ENCODE data around the gene ATCAY. TPM values are rescaled to one million over a fixed set of nuclear protein-coding genes. Genes with fewer than 3 reads are reported as not detected.

Gene ATCAY
- total RNA-seq, 2 donors from 2014 or later: not detected

GRCh38 chr19:3895788-3896187 lies 15.3 kb downstream of the ATCAY start:
- intact Hi-C loops (cut with DNase I): no loop called here
- DNase-seq (no peak), ATAC-seq (no peak)

GRCh38 chr19:3897936-3898335 lies 17.5 kb downstream of the ATCAY start:
- DNase-seq: no peak
- no peak for ATAC-seq
- intact Hi-C loops (cut with DNase I): no loop called here

- no peak for ATAC-seq
- intact Hi-C loops (cut with DNase I): no loop called here
- no peak for DNase-seq
Observed at GRCh38 chr19:3898426-3898825, 17.9 kb downstream of the ATCAY start.

- ATAC-seq (no peak), DNase-seq (no peak)
- intact Hi-C loops (cut with DNase I): no loop called here
Observed at GRCh38 chr19:3899531-3900294, 19.2 kb downstream of the ATCAY start.

- intact Hi-C loops (cut with DNase I): no loop called here
- ATAC-seq (no peak), DNase-seq (no peak)
Observed at GRCh38 chr19:3902317-3902973, 22.0 kb downstream of the ATCAY start.

GRCh38 chr19:3904233-3904632 lies 23.7 kb downstream of the ATCAY start:
- ATAC-seq: no peak
- no peak for DNase-seq
- intact Hi-C loops (cut with DNase I): no loop called here

GRCh38 chr19:3907626-3908265 lies 27.3 kb downstream of the ATCAY start:
- no peak for ATAC-seq
- DNase-seq: no peak
- intact Hi-C loops (cut with DNase I): no loop called here

GRCh38 chr19:3908266-3909054 lies 28.0 kb downstream of the ATCAY start:
- ATAC-seq: no peak

GRCh38 chr19:3910105-3910504 lies 29.6 kb downstream of the ATCAY start:
- no peak for DNase-seq
- intact Hi-C loops (cut with DNase I): no loop called here
- no peak for ATAC-seq

More at GRCh38 chr19:3908266-3909054, 28.0 kb downstream of the ATCAY start:
- no peak for DNase-seq
- intact Hi-C loops (cut with DNase I): no loop called here

GRCh38 chr19:3914199-3914598 lies 33.7 kb downstream of the ATCAY start:
- DNase-seq: no peak
- intact Hi-C loops (cut with DNase I): no loop called here
- no peak for ATAC-seq

- intact Hi-C loops (cut with DNase I): no loop called here
- ATAC-seq (no peak), DNase-seq (no peak)
Observed at GRCh38 chr19:3916033-3916432, 35.5 kb downstream of the ATCAY start.

GRCh38 chr19:3919793-3920192 lies 39.3 kb downstream of the ATCAY start:
- DNase-seq (no peak), ATAC-seq (no peak)
- intact Hi-C loops (cut with DNase I): no loop called here

GRCh38 chr19:3923096-3923758 lies 42.7 kb downstream of the ATCAY start:
- DNase-seq (no peak), ATAC-seq (no peak)
- intact Hi-C loops (cut with DNase I): no loop called here

GRCh38 chr19:3923912-3924311 lies 43.4 kb downstream of the ATCAY start:
- ATAC-seq: no peak
- no peak for DNase-seq
- intact Hi-C loops (cut with DNase I): no loop called here

- intact Hi-C loops (cut with DNase I): no loop called here
- DNase-seq (peak; percentile 70), ATAC-seq (peak; percentile 67 to 80)
Observed at GRCh38 chr19:3931041-3931440, 50.6 kb downstream of the ATCAY start.

GRCh38 chr19:3932931-3933810 lies 52.7 kb downstream of the ATCAY start, which contains the start of gene NMRK2:
NMRK2 (plus strand) TSS chr19:3933069; CDS start chr19:3933672, 603 bp downstream.
- DNase-seq (peak; percentile 65), ATAC-seq (peak; percentile 67 to 75)
- intact Hi-C loops (cut with DNase I): loop anchor here in 1 of 2 donors (2.0 kb wide), 1 partner anchor 18 kb away; no protein-coding TSS in a partner anchor

GRCh38 chr19:3936506-3937442 lies 56.3 kb downstream of the ATCAY start:
- ATAC-seq (no peak), DNase-seq (no peak)
- intact Hi-C loops (cut with DNase I): no loop called here
